Brain microvascular endothelial cell (primary cell): ENCODE measurements around the gene GCSAML.

Experiments
- DNase-seq: peaks from one replicate; pipeline ENCODE4 v3.0.0-alpha.2; 2020
- H3K27ac ChIP-seq: fragments of 250-450 bp; sonication (Bioruptor Pico); 2 replicates; pipeline ENCODE4 v1.5.1; 2020; ENCODE audit warnings: mild to moderate bottlenecking, moderate library complexity
- H3K27me3 ChIP-seq: fragments of 250-450 bp; sonication (Bioruptor Pico); replicated peaks from 2 replicates; pipeline ENCODE4 v1.5.1; 2020; ENCODE audit warnings: mild to moderate bottlenecking
- H3K36me3 ChIP-seq: fragments of 250-450 bp; sonication (Bioruptor Pico); replicated peaks from 2 replicates; pipeline ENCODE4 v1.5.1; 2020; ENCODE audit warnings: mild to moderate bottlenecking
- H3K4me3 ChIP-seq: 2 replicates; pipeline ENCODE4 v1.5.1; 2011; ENCODE audit warnings: low read depth, mild to moderate bottlenecking, control low read depth, low read length, moderate library complexity
- CTCF ChIP-seq: IDR thresholded peaks from 2 replicates; pipeline ENCODE4 v1.5.1; 2011; ENCODE audit warnings: low read depth, mild to moderate bottlenecking, moderate library complexity, low read length, control low read depth, inconsistent platforms; ENCODE audit errors: missing control alignments
- in situ Hi-C: cut with HindIII; loops from 2 replicates; pipeline ENCODE4 v1.10.0; 2017; ENCODE audit warnings: low sequenced_read_pairs, low pct_ligation_motif_present

GCSAML gene

GRCh38 chr1:247576514-247576913 lies 27.6 kb downstream of the GCSAML start:
- no peak for DNase-seq
- H3K27me3 ChIP-seq = no peaks in the 10 kb centered on the region
- TF ChIP-seq CTCF = no peak
- in situ Hi-C loops = no loop called here
- no peaks in the 10 kb centered on the region for H3K36me3 ChIP-seq
- no peak overlapping the region for H3K27ac ChIP-seq
- no peak overlapping the region for H3K4me3 ChIP-seq

- in situ Hi-C loops = no loop called here
- no peaks in the 10 kb centered on the region for H3K36me3 ChIP-seq
- H3K27ac ChIP-seq = no peak overlapping the region
- H3K27me3 ChIP-seq = no peaks in the 10 kb centered on the region
- TF ChIP-seq CTCF = no peak
- no peak overlapping the region for H3K4me3 ChIP-seq
- no peak for DNase-seq
Observed at GRCh38 chr1:247578946-247579460, 30.1 kb downstream of the GCSAML start.

GRCh38 chr1:247588060-247588459 lies 39.1 kb downstream of the GCSAML start, which contains the start of gene OR2G2:
Gene OR2G2, plus strand, starts transcription at chr1:247588360. Its CDS starts 0 bp downstream, at chr1:247588360.
- Histone ChIP-seq H3K27ac (no peak within 1 kb of the TSS), H3K4me3 (no peak within 1 kb of the TSS), H3K36me3 (no peaks in the 10 kb centered on the region), H3K27me3 (no peaks in the 10 kb centered on the region)
- no peak for TF ChIP-seq CTCF
- in situ Hi-C loops = no loop called here
- DNase-seq = no peak

- H3K36me3 ChIP-seq = no peaks in the 10 kb centered on the region
- in situ Hi-C loops = no loop called here
- H3K27ac ChIP-seq = no peak within 1 kb of the TSS
- H3K27me3 ChIP-seq = no peaks in the 10 kb centered on the region
- H3K4me3 ChIP-seq = no peak within 1 kb of the TSS
- DNase-seq = no peak
- no peak for TF ChIP-seq CTCF
Observed at GRCh38 chr1:247605286-247605685, 56.4 kb downstream of the GCSAML start, which contains the start of gene OR2G3. Gene OR2G3, plus strand, starts transcription at chr1:247605586. Its CDS starts 0 bp downstream, at chr1:247605586.

GRCh38 chr1:247613405-247613804 lies 64.5 kb downstream of the GCSAML start:
- no peak for DNase-seq
- no peak overlapping the region for H3K4me3 ChIP-seq
- no peaks in the 10 kb centered on the region for H3K27me3 ChIP-seq
- H3K36me3 ChIP-seq = no peaks in the 10 kb centered on the region
- H3K27ac ChIP-seq = no peak overlapping the region
- in situ Hi-C loops = no loop called here
- TF ChIP-seq CTCF = no peak

GRCh38 chr1:247614625-247615024 lies 65.7 kb downstream of the GCSAML start:
- DNase-seq = no peak
- H3K36me3 ChIP-seq = no peaks in the 10 kb centered on the region
- H3K4me3 ChIP-seq = no peak overlapping the region
- no peak overlapping the region for H3K27ac ChIP-seq
- no peaks in the 10 kb centered on the region for H3K27me3 ChIP-seq
- in situ Hi-C loops = no loop called here
- no peak for TF ChIP-seq CTCF
